ENCODE results near the gene FAM171A1. TPM values are rescaled to one million over a fixed set of nuclear protein-coding genes. Genes with fewer than 3 reads are reported as not detected.

FAM171A1 gene
- total RNA-seq, 4 donors from 2014 or later, result 7.4 to 40.4 (median 21.6) TPM

DNA sequence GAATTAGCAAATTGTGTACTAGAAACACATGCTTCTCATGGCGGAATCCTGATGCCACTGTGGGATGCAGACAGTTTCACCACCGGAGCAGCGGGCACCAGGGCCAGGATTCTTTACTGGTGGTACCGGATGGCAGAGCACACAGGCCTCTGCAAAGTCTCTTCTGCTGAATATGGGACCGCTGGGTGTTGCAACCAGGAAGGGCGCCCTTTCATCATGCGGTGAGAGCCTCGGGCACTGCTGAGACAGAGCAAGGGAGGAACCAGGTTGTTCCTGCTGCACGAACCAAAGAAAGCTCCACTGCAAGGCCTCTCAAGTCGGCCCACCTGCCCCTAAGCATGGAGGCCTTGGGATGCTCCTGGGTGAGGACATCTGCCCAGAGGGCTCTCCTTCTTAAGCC, 145.6 kb downstream of the FAM171A1 start:
- no peaks in the 10 kb centered on the region for H3K36me3 ChIP-seq
- H3K9me3 ChIP-seq, result no peaks in the 10 kb centered on the region
- intact Hi-C loops (cut with DNase I; ENCODE audit: low total_unique reads), result no loop called here
- TF ChIP-seq POLR2A (IDR thresholded peaks at IDR 0.05), result no peak
- TF ChIP-seq, protein P1, sequence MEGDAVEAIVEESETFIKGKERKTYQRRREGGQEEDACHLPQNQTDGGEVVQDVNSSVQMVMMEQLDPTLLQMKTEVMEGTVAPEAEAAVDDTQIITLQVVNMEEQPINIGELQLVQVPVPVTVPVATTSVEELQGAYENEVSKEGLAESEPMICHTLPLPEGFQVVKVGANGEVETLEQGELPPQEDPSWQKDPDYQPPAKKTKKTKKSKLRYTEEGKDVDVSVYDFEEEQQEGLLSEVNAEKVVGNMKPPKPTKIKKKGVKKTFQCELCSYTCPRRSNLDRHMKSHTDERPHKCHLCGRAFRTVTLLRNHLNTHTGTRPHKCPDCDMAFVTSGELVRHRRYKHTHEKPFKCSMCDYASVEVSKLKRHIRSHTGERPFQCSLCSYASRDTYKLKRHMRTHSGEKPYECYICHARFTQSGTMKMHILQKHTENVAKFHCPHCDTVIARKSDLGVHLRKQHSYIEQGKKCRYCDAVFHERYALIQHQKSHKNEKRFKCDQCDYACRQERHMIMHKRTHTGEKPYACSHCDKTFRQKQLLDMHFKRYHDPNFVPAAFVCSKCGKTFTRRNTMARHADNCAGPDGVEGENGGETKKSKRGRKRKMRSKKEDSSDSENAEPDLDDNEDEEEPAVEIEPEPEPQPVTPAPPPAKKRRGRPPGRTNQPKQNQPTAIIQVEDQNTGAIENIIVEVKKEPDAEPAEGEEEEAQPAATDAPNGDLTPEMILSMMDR (IDR thresholded peaks at IDR 0.05), result no peak
- H3K4me1 ChIP-seq, result no peaks in the 10 kb centered on the region
- H3K27ac ChIP-seq, result no peak overlapping the region
- H3K27me3 ChIP-seq, result no peaks in the 10 kb centered on the region
- no peak for DNase-seq
- no peak overlapping the region for H3K4me3 ChIP-seq

DNA sequence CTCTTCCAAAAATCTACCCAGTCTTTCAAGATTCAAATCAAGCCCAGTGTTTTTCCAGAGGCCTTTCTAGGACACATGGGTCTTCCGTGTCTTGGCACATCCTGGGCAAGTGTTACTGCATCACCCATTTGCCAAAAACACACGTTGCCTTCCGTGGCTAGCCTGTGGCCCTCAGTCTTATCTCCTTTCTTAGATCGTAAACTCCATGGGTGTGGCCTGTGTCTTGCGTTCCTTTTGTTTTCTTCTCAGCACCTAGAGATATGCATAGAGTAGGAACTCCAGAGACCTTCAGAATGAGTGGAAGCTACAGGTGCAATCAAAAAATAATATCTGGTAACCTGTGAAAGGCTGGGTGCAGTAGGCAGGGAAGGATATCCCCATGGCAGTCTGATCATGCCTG, 146.1 kb downstream of the FAM171A1 start:
- no peaks in the 10 kb centered on the region for H3K4me1 ChIP-seq
- no peak overlapping the region for H3K27ac ChIP-seq
- H3K27me3 ChIP-seq, result no peaks in the 10 kb centered on the region
- DNase-seq, result no peak
- no peak for TF ChIP-seq POLR2A (IDR thresholded peaks at IDR 0.05)
- TF ChIP-seq, protein P1 (IDR thresholded peaks at IDR 0.05), result no peak
- intact Hi-C loops (cut with DNase I; ENCODE audit: low total_unique reads), result no loop called here
- no peak overlapping the region for H3K4me3 ChIP-seq
- H3K36me3 ChIP-seq, result no peaks in the 10 kb centered on the region
- H3K9me3 ChIP-seq, result no peaks in the 10 kb centered on the region

DNA sequence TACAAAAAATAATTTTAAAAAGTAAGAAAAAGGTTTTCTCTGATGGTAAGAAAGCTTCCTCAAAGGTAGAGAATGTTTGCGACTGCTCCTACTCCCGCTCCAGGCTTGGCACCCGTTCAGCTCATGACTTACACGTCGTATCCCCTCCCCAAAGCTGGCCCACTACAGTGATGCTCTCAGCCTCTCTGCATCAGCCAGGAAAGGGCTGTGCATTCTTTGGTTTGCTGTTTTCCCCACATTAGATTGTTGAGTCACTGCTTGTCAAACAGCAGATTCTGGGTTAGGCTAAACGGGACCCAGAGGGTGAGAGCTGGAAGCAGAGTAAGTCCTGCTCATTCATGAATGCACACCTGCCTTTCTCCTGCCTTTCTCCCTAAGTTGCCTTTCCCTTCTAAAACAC, 147.9 kb downstream of the FAM171A1 start:
- TF ChIP-seq POLR2A (IDR thresholded peaks at IDR 0.05), result no peak
- TF ChIP-seq, protein P1 (IDR thresholded peaks at IDR 0.05), result no peak
- intact Hi-C loops (cut with DNase I; ENCODE audit: low total_unique reads), result no loop called here
- no peaks in the 10 kb centered on the region for H3K36me3 ChIP-seq
- no peak overlapping the region for H3K4me3 ChIP-seq
- no peaks in the 10 kb centered on the region for H3K27me3 ChIP-seq
- no peaks in the 10 kb centered on the region for H3K9me3 ChIP-seq
- DNase-seq, result no peak
- no peaks in the 10 kb centered on the region for H3K4me1 ChIP-seq
- H3K27ac ChIP-seq, result no peak overlapping the region

DNA sequence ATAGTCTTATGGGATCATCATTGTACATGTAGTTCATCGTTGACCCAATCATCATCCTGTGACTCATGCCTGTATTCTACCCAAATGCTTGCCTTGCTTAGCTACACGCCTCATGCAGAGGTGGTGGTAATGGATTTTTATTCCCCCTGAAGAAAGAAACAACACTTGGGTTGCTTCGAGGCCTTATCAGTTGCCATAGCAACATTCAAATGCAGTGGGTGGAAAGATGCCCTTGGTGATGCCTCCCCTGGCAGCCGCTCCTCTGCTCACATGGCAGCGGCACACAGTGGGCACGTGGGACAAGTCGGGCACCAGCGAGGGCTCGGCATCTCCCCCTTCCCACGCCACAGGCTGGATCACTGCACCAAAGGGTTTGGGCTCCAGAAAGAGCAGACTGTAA, 148.6 kb downstream of the FAM171A1 start:
- TF ChIP-seq, protein P1 (IDR thresholded peaks at IDR 0.05), result no peak
- TF ChIP-seq POLR2A (IDR thresholded peaks at IDR 0.05), result no peak
- intact Hi-C loops (cut with DNase I; ENCODE audit: low total_unique reads), result no loop called here
- Histone ChIP-seq H3K27me3 (no peaks in the 10 kb centered on the region), H3K27ac (no peak overlapping the region), H3K36me3 (no peaks in the 10 kb centered on the region), H3K9me3 (no peaks in the 10 kb centered on the region), H3K4me1 (no peaks in the 10 kb centered on the region), H3K4me3 (no peak overlapping the region)
- DNase-seq, result no peak

DNA sequence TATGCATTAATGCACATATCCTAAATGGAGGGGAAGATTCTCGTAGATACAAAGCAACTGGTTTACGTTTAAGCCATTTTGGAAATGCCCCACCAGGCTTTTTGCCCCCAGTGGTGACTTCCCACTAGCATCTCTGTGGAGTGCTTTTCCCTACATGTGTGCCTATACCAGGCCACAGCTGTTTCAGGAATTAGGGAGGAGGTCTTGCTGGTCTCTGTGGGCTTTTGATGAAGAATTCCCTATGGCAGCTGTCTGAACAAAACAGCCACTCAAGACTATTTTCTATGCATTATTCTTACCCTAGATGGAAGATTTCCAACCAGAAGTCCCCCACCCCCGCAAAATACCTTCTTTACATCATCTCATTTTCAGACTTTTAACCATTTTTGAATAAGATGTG, 150.6 kb downstream of the FAM171A1 start:
- TF ChIP-seq, protein P1 (IDR thresholded peaks at IDR 0.05), result no peak
- TF ChIP-seq POLR2A (IDR thresholded peaks at IDR 0.05), result no peak
- H3K36me3 ChIP-seq, result no peaks in the 10 kb centered on the region
- H3K27me3 ChIP-seq, result no peaks in the 10 kb centered on the region
- H3K9me3 ChIP-seq, result no peaks in the 10 kb centered on the region
- H3K4me1 ChIP-seq, result no peaks in the 10 kb centered on the region
- DNase-seq, result no peak
- H3K4me3 ChIP-seq, result no peak overlapping the region
- H3K27ac ChIP-seq, result no peak overlapping the region
- intact Hi-C loops (cut with DNase I; ENCODE audit: low total_unique reads), result no loop called here

All from uterus (tissue), 4 donors.